ENCODE measurements around the gene HLA-A. TPM values are rescaled to one million over a fixed set of nuclear protein-coding genes. Genes with fewer than 3 reads are reported as not detected.

HLA-A gene
- total and polyA plus RNA-seq, 2 experiments from 2014 or later = 339 to 349 TPM

DNA sequence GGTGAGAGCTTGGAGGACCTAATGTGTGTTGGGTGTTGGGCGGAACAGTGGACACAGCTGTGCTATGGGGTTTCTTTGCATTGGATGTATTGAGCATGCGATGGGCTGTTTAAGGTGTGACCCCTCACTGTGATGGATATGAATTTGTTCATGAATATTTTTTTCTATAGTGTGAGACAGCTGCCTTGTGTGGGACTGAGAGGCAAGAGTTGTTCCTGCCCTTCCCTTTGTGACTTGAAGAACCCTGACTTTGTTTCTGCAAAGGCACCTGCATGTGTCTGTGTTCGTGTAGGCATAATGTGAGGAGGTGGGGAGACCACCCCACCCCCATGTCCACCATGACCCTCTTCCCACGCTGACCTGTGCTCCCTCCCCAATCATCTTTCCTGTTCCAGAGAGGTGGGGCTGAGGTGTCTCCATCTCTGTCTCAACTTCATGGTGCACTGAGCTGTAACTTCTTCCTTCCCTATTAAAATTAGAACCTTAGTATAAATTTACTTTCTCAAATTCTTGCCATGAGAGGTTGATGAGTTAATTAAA is 3.0 kb downstream of the HLA-A start:
- H3K27me3 ChIP-seq = no peaks in the 10 kb centered on the region
- DNase-seq (ENCODE audit: low spot score) = no peak
- H3K9me3 ChIP-seq (ENCODE audit: low read depth) = no peaks in the 10 kb centered on the region
- H3K9me2 ChIP-seq (replicated peaks; ENCODE audit: insufficient read depth) = no peaks in the 10 kb centered on the region
- H3K4me2 ChIP-seq = no peak overlapping the region
- no peaks in the 10 kb centered on the region for H3K36me3 ChIP-seq (replicated peaks; ENCODE audit: insufficient read depth, low read depth)
- no peaks in the 10 kb centered on the region for H3K79me2 ChIP-seq
- 97% methylated on average over 4 of the region's 4 CpGs for WGBS (ENCODE audit: low lambda C conversion rate, missing lambda C conversion rate)
- TF ChIP-seq EZH2phosphoT487 (IDR thresholded peaks at IDR 0.05; ENCODE audit: low read depth, severe bottlenecking, unreplicated experiment) = no peak
- TF ChIP-seq EZH2 (IDR thresholded peaks at IDR 0.05; ENCODE audit: borderline replicate concordance) = no peak
- TF ChIP-seq CTCF (IDR thresholded peaks at IDR 0.05; ENCODE audit: poor library complexity) = no peak
- no peak overlapping the region for H3K4me3 ChIP-seq
- H3K4me1 ChIP-seq (ENCODE audit: insufficient read depth) = no peaks in the 10 kb centered on the region
- no peak overlapping the region for H3K27ac ChIP-seq
- no peaks in the 10 kb centered on the region for H4K20me1 ChIP-seq (ENCODE audit: insufficient read depth, poor library complexity, severe bottlenecking)
- H2AFZ ChIP-seq = no peak overlapping the region

DNA sequence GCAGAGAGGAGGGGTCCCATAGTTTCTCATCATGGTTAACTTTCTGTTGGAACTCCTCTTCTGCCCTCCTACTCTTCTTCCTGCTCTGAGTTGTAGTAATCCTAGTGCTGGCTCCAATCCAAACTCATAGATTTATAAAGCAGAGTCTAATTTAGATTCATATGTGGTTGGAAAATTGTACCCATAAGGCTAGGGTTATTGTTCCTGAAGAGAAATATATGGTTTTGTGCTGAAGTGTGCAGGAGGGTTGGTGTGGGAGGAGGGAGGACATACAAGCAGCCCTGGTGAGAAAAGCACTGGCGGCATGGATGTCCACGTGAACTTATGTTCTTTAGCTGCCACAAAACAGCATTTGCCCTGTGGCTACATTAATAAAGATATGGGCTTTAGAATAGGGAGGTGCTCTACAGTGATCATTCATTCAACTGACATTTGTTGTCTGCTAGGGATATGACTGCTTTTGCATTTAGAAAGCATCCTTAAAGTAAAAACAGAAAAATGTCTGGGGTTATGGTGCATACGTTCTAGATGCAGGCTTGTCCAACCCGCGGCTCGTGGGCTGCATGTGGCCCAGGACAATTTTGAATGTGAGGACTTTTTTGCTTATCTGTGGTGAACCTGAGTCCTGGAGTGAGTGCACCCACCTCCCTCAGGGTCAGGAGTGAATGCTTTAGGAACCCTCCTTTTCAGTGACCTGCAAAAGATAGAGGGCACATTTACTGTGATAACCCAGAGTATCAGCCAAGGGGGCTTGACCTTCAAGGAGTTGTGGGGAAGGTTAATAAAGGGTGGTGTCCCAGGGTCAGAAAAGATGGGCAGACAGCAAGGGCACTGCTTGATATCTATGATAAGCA is 4.1 kb downstream of the HLA-A start:
- H3K27me3 ChIP-seq = no peaks in the 10 kb centered on the region
- WGBS (ENCODE audit: low lambda C conversion rate, missing lambda C conversion rate) = 90% methylated on average over 6 of the region's 6 CpGs
- no peaks in the 10 kb centered on the region for H3K79me2 ChIP-seq
- H3K36me3 ChIP-seq (replicated peaks; ENCODE audit: insufficient read depth, low read depth) = no peaks in the 10 kb centered on the region
- no peaks in the 10 kb centered on the region for H3K4me1 ChIP-seq (ENCODE audit: insufficient read depth)
- no peak overlapping the region for H2AFZ ChIP-seq
- H4K20me1 ChIP-seq (ENCODE audit: insufficient read depth, poor library complexity, severe bottlenecking) = no peaks in the 10 kb centered on the region
- no peak for DNase-seq (ENCODE audit: low spot score)
- TF ChIP-seq EZH2phosphoT487 (IDR thresholded peaks at IDR 0.05; ENCODE audit: low read depth, severe bottlenecking, unreplicated experiment) = no peak
- no peak for TF ChIP-seq CTCF (IDR thresholded peaks at IDR 0.05; ENCODE audit: poor library complexity)
- no peak for TF ChIP-seq EZH2 (IDR thresholded peaks at IDR 0.05; ENCODE audit: borderline replicate concordance)
- no peak overlapping the region for H3K4me2 ChIP-seq
- H3K9me3 ChIP-seq (ENCODE audit: low read depth) = no peaks in the 10 kb centered on the region
- H3K9me2 ChIP-seq (replicated peaks; ENCODE audit: insufficient read depth) = no peaks in the 10 kb centered on the region
- no peak overlapping the region for H3K27ac ChIP-seq
- H3K4me3 ChIP-seq = no peak overlapping the region

GRCh38 chr6:29947077-29947980 is 5.0 kb downstream of the HLA-A start:
- Histone ChIP-seq H3K9me2 (replicated peaks; ENCODE audit: insufficient read depth) (no peaks in the 10 kb centered on the region), H3K79me2 (no peaks in the 10 kb centered on the region), H3K27ac (no peak overlapping the region), H2AFZ (no peak overlapping the region), H4K20me1 (ENCODE audit: insufficient read depth, poor library complexity, severe bottlenecking) (no peaks in the 10 kb centered on the region), H3K4me2 (no peak overlapping the region), H3K36me3 (replicated peaks; ENCODE audit: insufficient read depth, low read depth) (no peaks in the 10 kb centered on the region), H3K27me3 (no peaks in the 10 kb centered on the region), H3K4me1 (ENCODE audit: insufficient read depth) (no peaks in the 10 kb centered on the region), H3K9me3 (ENCODE audit: low read depth) (no peaks in the 10 kb centered on the region), H3K4me3 (no peak overlapping the region)
- no peak for DNase-seq (ENCODE audit: low spot score)
- 70% methylated on average over 3 of the region's 3 CpGs for WGBS (ENCODE audit: low lambda C conversion rate, missing lambda C conversion rate)
- TF ChIP-seq EZH2phosphoT487 (IDR thresholded peaks at IDR 0.05; ENCODE audit: low read depth, severe bottlenecking, unreplicated experiment) (no peak), CTCF (IDR thresholded peaks at IDR 0.05; ENCODE audit: poor library complexity) (no peak), EZH2 (IDR thresholded peaks at IDR 0.05; ENCODE audit: borderline replicate concordance) (no peak)
